ENCODE measurements around the gene LYPD8.

The LYPD8 gene

DNA sequence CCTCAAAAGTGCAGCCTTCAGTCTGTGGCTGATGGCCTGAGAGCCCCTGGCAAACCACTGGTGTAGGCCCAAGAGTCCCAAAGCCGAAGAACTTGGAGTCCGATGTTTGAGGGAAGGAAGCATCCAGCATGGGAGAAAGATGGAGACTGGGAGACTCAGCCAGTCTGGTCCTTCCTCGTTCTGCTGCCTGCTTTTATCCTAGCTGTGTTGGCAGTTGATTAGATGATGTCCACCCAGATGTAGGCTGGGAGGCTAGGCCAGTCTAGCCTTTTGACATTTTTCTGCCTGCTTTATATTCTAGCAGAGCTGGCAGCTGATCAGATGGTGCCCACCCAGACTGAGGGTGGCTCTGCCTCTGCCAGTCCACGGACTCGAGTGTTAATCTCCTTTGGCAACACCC is 1.1 kb upstream of the LYPD8 start:
- DNase-seq: no peak

DNA sequence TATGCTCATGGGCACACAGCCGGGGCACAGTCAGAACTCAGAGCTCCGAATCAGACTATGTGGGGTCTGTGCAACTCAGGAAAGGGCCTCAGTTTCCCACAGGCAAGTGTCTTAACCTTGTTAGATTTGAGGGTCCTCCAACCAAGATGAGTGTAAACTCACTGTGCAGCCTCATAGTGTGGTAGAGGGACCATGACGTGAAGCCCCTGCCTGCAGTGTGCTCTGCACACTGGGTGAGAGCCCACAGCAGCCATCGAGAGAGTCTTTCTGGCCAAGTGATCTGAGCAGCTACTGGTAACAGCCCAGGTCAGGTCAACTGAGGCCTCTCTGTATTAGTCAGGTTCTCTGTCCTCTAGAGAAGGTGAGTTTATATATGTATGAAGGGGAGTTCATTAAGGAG is 592 bp upstream of the LYPD8 start:
- DNase-seq: no peak

DNA sequence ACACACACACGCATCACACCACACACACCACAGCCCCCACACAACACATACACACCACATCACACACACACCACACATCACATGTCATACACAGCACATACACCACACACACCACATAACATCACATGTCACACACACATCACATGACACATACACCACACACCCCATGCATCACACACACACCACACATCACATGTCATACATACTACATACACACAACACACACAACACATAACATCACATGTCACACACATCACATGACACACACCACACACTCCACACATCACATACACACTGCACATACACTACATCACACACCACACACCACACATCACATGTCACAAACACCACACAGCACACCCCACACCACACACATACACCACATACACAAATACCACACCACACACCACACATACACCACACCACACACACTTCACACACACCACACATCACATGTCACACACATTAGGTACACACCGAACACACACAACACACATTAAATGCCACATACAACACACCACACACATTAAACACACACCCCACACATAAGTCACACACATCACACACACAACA is 1.8 kb downstream of the LYPD8 start:
- no peak for DNase-seq

DNA sequence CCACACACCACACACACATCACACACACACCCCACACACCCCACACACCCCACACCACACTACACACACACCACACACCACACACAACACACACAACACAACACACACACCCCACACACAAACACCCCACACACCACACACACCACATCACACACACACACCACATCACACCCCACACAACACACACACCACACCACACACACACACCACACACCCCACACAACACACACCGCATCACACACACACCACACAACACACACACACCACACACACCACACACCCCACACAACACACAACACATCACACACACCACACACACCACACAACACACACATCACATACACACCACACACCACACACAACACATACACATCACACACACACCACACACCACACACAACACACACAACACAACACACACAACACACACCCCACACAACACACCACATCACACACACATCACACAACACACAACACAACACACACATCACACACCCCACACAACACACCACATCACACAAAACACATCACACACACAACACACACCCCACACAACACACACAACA is 2.4 kb downstream of the LYPD8 start:
- no peak for DNase-seq

DNA sequence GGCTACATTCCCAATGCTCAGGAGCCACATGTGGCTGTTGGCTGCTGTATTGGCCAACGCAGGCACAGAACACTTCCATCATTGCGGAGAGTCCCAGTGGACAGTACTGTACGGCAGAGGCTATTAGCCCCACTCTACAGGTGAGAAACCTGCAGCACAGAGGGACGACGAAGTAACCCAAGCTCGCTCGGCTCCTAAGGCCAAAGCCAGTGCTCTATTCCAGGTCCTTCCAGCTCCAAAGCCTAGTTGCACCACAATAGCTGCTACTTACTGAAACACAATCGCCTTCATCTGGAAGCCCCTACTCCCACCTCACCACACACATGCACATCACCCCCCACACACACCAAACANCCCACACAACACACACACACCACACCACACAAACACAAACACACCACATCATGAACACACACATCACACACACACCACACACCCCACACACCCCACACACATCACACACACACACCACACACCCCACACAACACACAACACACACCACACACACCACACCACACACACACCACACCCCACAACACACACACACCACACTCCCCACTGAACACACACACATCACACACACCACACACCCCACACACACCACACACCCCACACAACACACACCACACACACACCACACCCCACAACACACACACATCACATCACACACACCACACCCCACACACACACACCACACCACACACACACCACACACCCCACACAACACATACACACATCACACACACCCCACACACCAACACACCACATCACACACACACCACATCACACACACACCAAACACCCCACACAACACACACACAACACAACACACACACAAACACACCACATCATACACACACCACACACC is 3.2 kb downstream of the LYPD8 start:
- DNase-seq: no peak

DNA sequence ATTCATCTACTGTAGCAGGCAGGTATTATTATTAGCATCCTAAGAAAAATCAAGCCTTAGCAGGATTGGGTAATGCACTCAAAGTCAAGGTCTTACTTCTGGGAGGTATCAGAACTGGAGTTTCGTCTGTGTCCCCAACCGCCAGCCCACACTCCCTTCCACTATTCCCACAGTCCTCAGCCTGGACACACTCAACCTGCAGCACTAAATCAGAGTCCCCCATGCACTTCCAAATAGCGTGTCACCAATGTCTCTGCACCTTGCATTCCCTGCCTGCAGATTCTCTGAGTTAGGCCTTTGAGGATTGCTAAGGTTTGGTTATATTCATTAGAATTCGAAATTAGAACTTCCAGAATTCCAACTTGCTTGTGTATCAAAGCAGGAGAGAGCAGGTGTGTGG is 3.9 kb downstream of the LYPD8 start:
- DNase-seq: no peak

DNA sequence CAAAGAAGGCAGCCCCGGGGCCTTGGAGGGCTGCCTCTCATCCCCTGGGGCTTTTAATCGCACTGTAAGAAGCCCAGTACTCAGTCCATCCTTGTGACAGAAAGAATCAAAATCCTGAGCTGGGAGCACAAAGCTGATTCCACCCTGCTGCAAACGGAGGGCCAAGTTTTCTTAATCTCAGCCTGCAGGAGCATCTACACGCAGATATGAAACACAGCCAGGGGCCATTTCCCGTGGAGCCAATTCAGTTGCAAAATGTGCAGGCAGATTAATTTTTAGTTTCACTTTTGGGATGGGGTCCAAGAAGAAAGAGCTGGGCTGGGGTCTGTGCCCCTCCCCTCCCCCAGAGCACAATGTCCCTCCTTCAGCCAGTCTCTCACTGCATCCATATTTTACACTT is 4.4 kb downstream of the LYPD8 start:
- no peak for DNase-seq

DNA sequence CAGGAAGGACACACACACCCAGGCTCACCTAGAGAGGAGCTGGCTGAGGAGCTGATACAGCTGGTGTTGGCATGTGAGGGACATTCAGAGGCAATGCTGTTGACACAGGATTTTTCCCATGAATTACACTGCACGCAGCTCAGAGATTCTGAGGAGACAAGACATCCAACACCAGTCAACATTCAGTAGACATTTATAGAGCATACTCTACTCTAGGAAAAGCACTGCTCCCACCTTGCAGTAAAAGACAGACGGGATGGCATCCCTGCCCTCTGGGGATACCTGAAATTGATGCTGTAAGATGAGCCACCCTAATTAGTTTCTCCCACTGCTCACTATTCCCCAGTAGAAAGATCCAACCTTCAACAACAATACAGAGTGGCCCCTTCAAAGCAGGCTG is 5.1 kb downstream of the LYPD8 start:
- no peak for DNase-seq

DNA sequence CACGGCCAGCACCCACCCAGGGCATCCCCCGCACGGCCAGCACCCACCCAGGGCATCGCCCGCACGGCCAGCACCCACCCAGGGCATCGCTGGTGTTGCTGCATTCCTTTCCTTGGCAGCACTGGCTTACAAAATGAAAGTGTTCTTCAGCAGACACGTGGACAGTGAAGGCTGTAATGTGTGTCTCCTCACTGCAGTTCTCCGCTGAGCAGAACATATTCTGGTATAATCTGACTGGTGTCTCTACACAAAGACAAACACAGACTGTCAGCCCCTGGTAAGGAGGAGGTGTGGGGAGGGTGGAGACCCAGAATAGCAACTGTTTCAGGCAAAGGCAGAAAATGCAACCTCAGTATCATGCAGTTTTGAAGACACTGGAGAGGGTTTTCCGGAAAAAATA is 7.3 kb downstream of the LYPD8 start:
- no peak for DNase-seq

DNA sequence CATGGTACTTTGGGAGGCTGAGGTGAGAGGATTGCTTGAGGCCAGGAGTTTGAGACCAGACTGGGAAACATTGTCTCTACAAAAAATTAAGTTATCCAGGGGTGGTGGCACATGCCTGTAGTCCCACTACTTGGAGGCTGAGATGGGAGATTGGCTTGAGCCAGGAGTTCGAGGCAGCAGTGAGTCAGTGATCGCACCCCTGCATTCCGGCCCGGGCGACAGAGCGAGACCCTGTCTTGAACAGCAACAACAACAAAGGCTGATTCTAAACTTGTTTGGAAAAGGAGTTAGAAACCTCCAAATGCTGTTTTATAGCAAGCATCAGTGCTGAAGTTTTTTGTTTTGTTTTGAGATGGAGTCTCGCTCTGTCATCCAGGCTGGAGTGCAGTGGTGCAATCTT is 14.7 kb downstream of the LYPD8 start:
- no peak for DNase-seq

DNA sequence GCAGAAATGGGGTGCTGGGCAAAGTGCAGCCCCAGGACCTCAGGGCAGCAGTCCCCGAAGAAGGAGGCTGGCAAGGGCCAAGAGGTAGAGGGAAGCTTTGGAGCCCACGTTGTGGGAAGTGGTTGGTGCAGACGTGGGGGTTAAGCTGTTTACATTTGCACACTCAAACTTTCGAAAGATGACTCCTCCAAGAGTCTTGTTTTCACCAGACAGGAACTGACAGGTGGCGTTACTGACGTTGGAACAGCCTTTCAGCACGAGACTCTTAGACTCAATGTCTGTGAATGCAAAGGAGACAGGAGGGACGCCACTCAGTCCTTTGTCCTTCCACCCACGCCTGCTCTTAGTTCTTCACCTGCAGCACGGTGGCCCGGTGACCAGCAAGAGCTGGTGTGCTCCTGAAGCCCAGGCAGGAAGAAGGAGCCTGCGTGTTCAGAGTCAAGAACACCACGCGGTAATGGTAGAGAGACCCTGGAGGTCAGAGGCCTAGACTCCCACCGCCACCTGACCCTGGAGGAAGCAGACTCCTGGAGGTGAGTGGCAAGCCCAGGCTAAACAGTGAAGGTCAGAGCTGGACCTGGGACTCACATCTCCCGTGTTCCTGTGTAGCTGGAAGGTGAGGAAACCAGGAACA is 15.9 kb downstream of the LYPD8 start:
- no peak for DNase-seq

DNA sequence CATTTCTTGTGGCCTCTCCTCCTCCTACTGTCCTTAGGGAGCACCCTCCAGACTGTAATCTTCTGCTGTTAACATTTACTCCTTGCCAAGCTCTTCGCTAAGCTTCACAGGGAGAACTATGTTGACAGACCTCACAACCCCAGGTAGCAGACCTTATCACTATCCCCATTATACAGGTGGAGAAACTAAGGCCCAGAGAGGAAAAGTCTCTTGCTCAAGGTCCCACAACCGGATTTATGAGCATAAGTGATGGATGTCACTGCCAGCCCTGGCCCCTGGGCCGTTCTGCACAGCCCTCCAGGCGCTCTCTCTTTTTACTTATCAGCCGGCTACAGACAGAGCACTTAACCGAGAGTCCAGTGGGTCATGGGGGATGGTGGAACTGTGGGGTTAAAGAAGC is 18.1 kb downstream of the LYPD8 start:
- DNase-seq: no peak

DNA sequence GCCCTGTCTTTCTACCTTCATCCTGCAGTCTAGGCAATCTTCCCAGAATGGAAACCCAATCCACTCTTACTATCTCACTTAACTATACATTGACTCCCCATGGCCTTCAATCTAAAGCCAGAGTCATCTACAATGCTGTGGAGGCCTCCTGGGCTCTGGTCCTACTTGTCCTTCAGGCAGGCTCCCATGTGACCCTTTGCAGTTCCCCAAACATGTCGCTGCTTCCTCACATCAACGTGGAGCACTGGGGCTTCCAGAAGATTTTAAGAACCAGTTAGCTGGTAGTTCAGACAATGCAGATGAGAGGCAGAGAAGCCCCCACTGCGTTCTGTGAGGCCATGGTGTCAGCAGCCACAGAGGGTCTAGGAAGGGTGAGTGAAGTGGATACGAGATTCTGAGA is 18.6 kb downstream of the LYPD8 start:
- DNase-seq: no peak

DNA sequence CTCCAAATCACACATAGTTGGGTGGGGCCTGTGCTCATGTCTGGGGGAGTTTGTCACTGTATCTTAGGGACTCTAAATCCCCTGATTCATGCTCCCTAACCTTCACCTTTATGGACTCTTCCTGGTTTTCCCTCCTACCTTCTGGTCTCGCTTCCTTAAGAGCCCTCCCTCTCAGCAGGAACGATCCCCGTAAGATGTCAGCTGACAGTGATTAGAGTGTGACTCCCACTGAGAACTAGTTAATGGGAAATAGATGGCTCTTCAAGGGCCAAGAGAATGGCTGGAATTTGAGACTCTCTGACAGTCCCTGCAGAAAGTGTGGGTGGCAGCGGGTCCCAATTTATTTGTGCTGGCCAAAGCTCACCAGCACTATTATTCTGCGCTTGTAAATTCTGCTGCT is 22.0 kb downstream of the LYPD8 start:
- no peak for DNase-seq

DNA sequence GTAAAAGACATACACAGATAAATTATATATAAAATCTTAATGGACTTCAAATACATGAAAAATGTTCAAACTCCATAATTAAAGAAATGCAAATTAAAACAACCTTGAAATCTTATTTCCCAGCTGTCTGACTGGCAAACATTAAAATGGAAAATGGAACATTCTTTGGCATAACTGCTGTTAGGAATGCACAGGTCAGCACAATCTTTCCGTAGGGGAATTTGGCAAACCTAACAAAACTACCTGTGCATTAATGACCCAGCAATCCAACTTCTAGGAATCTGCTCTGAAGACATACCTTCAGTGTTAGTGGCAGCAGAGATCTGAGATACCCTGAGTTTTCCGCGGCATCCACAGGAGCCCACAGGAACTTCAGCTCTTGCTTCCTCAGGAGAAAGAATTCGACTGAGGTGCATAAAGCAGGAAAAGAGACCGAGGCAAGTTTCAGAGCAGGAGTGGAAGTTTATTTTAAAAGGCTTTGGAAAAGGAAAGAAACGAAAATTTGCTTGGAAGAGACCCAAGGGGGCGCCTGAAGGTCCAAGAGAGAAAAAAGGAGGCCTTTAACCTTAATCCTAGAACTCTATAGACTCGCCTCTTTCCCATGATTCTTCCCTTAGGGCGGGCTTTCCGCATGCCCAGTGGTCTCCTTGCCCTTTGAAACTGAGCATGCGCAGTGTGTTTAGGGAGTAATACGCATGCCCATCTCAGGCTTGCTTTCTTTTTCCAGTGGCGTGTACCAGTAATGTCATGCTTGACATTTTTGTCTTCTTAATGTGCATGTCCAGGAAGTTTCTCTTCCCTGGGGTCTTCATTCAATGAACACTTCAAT is 24.8 kb downstream of the LYPD8 start:
- DNase-seq: no peak

DNA sequence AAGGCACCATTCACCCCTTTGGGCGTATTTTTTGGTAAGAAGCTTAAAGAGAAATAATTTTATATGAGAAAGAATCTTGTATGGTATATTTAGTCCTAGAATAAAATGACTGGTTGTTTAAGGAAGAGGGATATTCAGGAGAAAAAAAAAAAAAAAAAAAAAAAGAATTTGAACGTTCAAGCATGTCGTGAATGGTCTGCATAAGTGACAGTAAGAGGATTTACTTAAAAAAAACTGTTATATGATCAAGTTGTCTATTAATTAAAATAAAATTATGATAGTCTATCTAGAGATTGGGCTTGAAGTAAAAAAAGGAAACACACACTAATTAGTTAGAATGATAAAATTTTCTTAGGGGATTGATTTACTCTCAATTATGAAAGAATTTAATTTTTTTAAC is 41.3 kb downstream of the LYPD8 start:
- no peak for DNase-seq

DNA sequence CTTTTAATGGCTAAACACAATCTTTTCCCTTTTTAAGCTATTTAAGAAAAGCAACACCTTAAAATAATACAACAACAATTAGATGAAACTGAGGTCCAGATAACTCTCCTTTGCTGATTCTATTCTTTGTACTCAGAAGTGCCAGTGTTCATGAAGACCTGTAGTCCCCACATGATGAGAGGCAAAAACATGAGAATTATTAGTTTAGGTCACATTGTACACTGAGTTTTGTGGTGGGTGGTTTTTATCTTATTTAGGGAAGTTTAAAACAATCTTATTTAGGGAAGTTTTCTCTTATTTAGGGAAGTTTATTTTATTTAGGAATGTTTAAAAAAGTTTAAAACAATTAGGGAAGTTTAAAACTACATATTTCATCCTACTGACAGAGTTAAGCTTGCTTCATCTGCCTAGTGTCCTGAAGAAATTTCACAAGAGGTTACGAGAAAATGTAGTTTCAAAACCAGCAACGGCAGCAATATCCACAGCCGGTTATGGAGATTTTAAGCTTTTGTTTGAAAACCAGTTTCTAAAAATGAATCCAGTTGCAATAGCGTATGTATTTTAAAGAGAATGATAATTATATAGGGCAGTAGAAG is 45.2 kb downstream of the LYPD8 start:
- DNase-seq: no peak

DNA sequence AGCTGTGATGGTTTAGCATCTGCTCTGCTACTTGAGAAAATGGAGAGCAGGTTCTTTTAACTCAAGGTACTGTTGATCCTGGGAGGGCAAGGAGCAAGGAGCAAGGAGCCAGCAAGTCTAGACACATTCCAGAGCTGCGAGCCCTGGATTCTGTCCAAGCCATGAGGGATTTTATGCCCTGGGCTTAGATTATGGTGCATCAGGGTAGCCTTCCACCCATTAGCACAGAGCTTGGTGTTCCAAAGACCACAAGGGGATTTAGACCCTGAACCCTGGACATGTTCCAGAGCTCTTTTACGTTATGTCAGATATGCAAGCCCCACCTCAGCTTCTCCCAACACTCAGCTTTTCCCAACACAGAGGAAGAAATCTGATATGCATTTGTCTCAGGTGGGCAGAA is 51.0 kb downstream of the LYPD8 start:
- DNase-seq: no peak

DNA sequence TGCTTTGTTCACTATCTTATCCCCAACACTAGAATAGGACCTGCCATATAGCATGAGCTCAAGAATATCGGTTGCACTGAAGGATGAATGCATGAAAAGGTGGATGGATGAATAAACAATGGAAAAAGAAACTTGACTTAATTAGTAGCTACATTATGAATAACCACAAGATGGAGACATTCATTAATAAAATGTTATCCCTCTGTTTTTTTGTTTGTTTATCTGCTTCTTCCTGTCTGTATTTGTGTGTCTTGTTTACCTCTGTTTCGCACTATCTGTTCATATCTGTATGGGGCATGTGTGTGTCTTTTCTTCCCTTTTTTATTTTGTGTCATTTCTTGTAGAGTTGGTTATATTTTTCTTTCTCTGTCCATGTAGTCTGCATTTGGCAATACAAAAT is 51.9 kb downstream of the LYPD8 start:
- DNase-seq: no peak

DNA sequence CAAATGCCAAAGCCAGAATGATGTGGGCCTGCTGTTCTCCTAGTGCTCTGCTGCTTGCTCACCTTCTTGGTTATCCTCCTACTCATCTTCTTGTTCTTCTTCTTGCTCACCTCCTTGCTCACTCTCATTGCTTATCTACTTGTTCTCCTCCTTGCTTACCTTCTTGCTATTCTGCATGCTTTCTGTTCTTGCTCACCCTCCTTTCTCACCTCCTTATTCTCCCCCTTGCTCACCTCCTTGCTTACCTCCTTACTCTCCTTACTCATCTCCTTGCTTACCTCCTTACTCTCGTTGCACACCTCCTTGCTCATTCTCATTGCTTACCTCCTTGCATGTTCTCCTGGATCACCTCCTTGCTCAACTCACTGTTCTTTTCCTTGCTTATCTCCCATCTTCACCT is 52.8 kb downstream of the LYPD8 start, which contains the start of gene OR14I1:
OR14I1 (minus strand) TSS at position 53 of the 400 bp plus-strand sequence.
- DNase-seq: no peak

DNA sequence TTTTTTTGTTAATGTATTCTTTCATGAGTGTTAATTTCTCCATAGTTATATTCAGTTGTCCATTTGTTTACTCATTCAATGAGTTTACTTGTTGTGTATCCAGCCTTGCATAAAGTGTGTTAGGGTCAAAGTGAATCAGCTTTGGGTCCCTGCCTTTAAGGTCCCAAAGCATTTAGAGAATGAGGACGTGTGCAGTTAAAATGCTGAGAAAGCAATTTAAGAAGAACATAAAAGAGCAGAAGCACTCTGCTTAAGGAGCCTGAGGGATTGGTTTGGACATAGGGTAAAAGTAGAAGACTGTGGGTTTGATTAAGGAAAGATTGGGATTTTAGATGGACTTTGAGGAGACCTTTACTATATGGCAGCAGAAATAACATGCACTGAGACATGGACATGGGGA is 56.5 kb downstream of the LYPD8 start:
- DNase-seq: no peak

DNA sequence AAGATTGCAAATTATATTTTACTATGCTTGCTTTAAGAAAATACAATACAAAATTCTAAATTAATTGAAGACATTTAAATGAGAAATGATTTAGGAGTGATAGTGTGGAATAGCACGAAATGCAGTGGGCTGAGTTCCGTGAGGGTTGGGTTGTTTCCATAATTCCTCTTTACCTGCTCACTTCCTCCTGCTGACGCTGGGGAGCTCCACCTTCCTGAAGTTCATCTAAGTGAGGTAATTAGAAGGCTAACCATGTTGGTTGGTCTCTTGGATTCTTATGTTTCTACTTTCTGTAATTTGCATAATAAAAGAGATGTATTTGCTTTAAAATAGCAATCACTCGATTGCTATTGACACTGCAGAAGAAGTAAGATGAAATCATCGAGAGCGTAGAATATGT is 57.7 kb downstream of the LYPD8 start:
- no peak for DNase-seq

DNA sequence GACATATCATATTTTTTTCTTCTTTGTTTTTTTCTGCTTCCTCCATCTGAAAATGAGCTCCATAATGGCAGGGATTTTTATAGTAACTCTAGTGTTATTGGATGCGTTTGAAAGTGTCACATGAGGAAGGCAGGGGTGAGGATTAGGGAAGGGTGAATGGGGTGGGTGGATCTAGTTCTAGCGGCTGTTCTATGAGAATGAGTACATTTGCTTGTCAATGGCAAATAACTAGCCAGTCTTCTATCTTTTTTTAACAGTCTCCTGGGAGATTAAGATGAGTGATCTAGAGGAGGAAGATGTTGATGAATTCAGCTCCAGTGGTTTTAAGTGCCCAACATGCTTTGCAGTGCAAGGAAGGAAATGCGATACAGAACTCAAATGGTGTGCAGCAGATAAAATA is 58.8 kb downstream of the LYPD8 start:
- DNase-seq: no peak
